Measurements from ENCODE around the gene SRGAP1.
"Not testable (repeated sequence)": the region's sequence is repeated elsewhere in the genome, so short reads cannot be mapped to it uniquely, and the experiment has no call there.

Gene SRGAP1

GRCh38 chr12:64036414-64036813, 191.9 kb downstream of the SRGAP1 start:
- DNase-seq (ENCODE audit: low read depth in 2 of 2, low spot score in 1 of 2) = no peak

DNA sequence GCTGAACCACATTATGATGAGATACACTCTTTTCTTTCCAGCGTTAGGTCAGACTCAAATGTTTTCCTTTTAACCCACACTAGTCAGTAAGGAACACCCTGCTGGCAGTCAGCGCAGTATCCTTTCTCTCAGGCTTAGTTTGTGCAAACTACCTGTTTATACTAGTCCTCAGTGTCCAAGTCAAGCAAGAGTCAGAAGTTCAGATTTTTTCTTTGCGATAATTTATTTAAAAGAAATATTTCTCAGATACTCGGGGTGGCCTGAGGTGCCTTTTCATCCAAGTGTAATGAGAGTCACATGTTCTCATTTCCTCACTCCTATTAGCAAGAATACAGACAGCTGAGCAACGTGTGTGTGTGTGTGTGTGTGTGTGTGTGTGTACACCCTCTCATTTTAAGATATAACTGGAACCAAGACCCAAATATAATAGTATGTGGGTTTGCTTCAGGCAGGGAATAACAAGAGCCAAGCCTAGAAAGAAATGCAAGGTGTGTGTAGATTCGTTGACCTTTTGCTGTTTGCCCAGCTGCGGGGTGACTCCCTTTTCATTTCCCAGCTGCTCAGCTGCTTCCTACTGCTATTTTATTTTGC, 194.9 kb downstream of the SRGAP1 start:
- DNase-seq (ENCODE audit: low read depth in 2 of 2, low spot score in 1 of 2) = no peak

- no peak for DNase-seq (ENCODE audit: low read depth in 2 of 2, low spot score in 1 of 2)
Observed at GRCh38 chr12:64042911-64043310, 198.4 kb downstream of the SRGAP1 start.

DNA sequence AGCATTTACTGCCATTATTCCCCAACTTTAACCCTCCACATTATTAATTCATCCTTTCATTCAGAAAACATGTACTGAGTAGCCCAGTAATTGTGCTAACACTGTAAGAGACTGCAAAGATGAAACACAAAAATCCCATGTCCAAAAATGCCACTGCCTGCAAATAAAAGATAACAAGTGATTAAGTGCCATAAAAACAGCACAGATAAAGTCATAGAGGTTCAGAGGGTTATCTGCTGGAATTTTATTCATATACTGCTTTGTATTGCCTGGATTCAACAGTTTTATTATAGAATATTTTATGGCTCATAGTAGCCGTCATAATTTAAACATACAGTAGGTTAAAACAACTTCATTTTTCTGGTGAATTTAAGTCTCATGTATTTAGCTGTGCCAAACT, 199.7 kb downstream of the SRGAP1 start:
- DNase-seq (ENCODE audit: low read depth in 2 of 2, low spot score in 1 of 2) = no peak

GRCh38 chr12:64051057-64051456, 206.6 kb downstream of the SRGAP1 start:
- no peak for DNase-seq (ENCODE audit: low read depth in 2 of 2, low spot score in 1 of 2)

DNA sequence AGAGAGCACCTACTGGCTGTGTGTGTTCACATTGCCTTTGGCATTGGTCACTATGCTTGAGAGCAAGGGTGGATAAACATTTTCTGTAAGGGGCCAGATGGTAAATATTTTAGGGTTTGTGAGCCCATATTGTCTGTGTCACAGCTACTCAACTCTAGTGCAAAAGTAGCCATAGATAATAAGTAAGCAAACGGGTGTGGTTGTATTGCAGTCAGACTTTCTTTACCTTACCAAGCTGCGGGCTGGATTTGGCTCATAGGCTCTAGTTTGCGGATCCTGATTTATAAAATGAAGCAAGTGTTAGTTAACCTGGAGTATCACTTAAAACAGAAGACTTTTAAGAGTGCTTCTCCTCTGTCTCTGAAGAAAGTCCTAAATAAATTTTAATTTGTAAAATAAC, 208.6 kb downstream of the SRGAP1 start:
- no peak for DNase-seq (ENCODE audit: low read depth in 2 of 2, low spot score in 1 of 2)

DNA sequence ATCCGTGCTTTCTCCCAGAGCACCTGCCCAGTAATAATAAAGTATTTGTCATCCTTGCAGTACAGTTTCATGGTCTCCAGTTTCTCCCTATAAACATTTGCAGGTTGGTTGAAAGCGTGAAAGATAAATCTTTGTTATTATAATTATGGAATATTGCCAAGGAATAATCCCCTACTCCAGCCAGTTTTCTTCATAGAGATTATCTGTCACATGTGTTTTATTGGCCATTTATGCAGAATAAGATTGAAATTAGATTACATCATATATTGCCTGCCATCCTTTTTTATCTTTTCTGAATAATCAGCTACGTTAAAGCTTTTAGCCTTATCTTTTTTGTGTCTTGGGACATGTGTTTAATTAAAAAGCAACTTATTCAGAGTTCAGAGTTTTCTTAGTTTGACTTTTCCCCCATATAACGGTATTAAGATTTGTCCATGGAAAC, 209.6 kb downstream of the SRGAP1 start:
- DNase-seq (ENCODE audit: low read depth in 2 of 2, low spot score in 1 of 2) = no peak

- DNase-seq (ENCODE audit: low read depth in 2 of 2, low spot score in 1 of 2) = no peak
Observed at GRCh38 chr12:64056741-64057140, 212.2 kb downstream of the SRGAP1 start.

DNA sequence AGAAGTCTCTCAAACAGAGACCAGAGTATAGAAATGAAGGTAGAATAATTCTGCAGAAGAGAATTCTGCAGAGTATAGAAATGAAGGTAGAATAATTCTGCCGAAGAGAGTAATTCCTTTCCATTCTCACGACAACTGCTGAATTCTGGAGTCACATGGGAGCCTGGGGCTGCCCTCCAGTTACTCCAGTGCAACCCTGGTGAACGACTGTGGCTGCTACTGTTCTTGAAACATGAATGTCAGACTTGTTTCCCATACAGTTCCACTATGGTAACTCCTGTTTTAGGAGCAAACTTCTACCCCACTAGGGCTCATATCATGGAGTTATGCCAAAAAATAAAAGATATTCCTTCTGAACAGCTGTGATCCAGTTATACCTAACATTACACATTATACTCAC, 213.2 kb downstream of the SRGAP1 start:
- DNase-seq (ENCODE audit: low read depth in 2 of 2, low spot score in 1 of 2) = no peak

- DNase-seq (ENCODE audit: low read depth in 2 of 2, low spot score in 1 of 2) = no peak
Observed at GRCh38 chr12:64058541-64059265, 214.2 kb downstream of the SRGAP1 start.

DNA sequence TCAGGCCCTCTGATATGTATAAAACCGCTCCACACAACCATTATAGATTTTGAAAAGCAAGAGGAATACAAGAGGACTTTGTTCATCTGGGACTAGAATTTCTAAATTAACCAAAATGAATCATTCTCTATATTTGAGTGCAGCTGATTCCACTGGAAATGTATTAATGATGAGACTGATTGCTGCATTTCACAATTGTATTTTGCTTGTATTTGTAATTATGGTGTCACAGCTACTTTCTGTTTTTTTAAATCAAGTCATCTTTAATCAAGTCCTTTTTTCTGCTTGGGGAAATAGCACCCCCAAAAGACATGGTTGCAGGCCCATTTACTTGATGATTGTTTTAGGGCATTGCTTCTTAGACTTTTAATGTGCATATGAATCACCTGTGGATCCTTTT, 215.2 kb downstream of the SRGAP1 start:
- no peak for DNase-seq (ENCODE audit: low read depth in 2 of 2, low spot score in 1 of 2)

DNA sequence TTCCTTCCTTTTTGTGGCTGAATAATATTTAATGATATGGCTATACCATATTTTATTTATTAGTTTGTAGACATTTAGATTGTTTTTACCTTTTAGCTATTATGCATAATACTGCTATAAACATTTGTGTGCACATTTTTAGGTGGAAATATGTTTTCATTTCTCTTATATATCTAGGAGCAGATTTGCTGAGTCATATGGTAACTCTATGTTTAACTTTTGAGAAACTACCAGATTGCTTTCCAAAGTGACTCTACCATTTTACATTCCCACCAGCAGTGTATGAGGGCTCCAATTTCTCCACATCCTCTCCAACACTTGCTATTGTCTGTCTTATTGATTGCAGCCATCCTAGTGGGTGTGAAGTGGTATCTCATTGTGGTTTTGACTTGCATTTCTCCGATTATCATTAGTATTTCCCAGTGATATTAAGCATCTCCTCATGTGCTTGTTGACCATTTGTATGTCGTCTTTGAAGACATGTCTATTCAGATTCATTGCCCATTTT, 217.4 kb downstream of the SRGAP1 start:
- no peak for DNase-seq (ENCODE audit: low read depth in 2 of 2, low spot score in 1 of 2)

GRCh38 chr12:64063121-64063520, 218.6 kb downstream of the SRGAP1 start:
- DNase-seq (ENCODE audit: low read depth in 2 of 2, low spot score in 1 of 2) = no peak

DNA sequence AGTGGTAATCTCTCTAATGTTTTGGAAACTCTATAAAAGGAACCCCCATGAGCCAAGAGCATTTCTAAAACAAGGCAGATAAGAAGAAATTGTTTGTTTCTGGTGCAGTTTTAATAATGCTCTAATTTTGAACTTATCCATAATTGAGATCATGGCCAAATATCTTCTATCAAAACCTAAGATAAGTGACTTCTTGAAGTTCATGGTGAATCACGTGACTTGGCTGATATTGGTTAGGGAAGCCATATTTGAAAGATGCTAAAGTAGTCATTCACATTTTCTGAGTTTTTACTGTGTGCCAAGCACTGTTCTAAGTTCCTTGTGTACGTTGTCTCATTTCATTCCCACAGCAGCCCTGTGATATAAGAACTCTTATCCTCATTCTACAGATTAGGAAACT, 219.7 kb downstream of the SRGAP1 start:
- no peak for DNase-seq (ENCODE audit: low read depth in 2 of 2, low spot score in 1 of 2)

- DNase-seq (ENCODE audit: low read depth in 2 of 2, low spot score in 1 of 2) = no peak
Observed at GRCh38 chr12:64064706-64065105, 220.2 kb downstream of the SRGAP1 start.

GRCh38 chr12:64065881-64066451, 221.5 kb downstream of the SRGAP1 start:
- no peak for DNase-seq (ENCODE audit: low read depth in 2 of 2, low spot score in 1 of 2)

DNA sequence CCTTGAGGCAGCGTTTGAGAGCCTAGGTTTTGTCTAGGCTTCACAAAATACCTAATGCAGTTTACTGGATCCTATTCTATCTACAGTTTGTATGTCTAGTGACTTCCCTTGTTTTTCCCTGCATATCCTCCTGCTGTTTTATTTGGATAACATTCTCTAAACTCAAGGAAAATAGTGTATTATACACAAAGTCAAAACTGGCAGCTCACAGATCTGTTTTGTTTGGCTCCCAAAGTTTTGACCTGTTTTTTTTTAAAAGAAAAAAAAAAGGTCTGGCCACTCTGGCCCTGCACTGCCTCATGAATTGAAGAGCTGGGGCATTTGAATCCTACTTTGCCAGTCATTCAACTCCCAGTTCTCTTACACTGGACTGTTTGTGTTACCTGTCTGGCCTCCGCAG, 222.3 kb downstream of the SRGAP1 start:
- DNase-seq (ENCODE audit: low read depth in 2 of 2, low spot score in 1 of 2) = no peak

DNA sequence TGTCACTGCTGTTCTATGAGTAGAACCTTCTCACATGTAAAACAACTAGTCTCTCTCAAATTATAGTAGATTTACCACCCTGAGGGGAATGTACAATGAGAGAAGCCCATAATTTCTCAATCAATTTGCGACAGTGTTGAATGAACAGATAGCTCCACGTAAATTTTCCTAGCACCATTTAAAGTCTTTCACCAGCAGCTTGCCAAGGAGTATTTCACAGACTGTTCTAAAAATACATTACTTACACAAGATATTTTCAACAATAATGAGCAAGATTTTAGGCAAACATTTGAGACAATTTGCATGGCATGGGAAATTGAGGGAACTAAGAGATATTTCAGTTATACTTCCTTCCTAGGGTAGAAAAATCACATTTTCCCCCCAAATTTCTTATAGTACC, 226.0 kb downstream of the SRGAP1 start:
- DNase-seq (ENCODE audit: low read depth in 2 of 2, low spot score in 1 of 2) = no peak

DNA sequence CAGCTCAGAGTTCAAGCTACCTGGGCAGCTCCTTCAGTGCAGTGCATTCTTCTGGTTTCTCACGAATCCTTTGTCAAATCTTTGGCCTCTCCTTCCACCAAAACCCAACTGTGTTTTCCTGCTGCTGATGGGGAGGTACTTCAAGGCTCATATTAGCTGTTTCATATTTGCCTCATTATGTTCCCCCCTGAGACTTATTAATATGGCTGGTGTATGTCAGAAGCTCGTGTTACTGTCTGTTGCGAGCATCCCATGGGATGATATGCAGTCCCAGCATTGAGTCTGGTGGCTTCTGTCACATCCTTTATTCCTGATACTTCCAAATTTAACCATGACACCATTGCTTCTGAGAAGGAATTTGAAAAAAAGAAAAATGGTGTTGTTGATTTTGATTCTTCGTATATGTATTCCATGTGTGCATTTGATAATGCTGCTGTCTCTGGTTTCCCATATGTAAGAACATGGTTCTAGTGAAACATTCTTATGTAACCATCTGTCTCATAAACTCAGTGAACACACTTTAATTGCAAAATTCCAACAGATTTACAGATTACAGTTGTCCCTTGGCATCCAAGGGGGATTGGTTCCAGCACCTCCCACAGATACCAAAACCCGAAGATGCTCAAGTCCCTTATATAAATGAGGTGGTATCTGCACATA, 228.5 kb downstream of the SRGAP1 start:
- no peak for DNase-seq (ENCODE audit: low read depth in 2 of 2, low spot score in 1 of 2)

DNA sequence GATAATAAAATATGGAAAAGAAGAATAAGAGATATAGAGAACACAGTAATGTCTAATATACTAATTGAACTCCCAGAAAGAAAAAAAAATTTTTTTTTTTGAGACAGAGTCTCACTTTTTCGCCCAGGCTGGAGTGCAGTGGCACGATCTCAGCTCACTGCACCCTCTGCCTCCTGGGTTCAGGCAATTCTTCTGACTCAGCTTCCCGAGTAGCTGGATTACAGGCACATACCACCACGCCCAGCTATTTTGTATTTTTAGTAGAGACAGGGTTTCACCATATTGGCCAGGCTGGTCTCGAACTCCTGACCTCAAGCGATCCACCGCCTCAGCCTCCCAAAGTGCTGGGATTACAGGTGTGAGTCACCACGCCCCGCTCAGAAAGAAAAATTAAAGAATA, 232.1 kb downstream of the SRGAP1 start:
- not testable (repeated sequence) for DNase-seq (ENCODE audit: low read depth in 2 of 2, low spot score in 1 of 2)

DNA sequence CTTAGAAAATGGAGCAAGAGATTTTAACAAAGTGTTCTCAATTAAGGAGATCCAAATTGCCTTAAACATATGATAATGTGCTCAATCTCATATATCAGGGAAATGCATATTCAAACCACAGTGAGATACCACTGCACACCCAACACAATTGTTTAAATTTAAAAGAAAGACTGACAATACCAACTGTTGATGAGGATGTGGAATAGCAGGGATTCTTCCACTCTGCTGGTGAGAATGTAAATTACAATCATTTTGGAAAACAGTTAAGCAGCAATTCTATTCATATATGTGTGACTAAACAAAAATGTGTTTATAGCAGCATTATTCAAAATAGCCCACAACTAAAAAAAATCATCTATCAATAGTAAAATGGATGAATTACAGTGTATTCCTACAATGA, 233.4 kb downstream of the SRGAP1 start:
- no peak for DNase-seq (ENCODE audit: low read depth in 2 of 2, low spot score in 1 of 2)
